ENCODE measurements around the gene ITM2A.

DNA sequence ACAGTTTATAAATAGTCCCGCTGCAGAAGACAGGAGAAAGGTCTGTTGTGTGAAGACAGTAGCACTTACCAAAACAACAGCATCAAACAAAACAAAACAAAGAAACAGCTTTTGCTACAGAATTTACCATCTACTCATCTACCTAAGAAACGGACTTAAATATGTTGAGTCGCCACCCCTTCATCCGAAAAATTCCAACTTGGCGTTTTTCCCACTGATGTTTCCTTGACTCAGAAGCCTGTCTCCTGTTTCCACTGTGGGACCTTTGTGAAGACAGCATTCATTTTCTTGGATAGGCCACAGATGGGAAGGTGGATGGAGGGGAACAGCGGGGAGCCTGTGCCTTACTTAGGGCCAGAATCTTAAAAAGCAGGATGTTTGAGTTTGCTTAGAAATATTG is 1.3 kb upstream of the ITM2A start:
- TF ChIP-seq, protein P1, sequence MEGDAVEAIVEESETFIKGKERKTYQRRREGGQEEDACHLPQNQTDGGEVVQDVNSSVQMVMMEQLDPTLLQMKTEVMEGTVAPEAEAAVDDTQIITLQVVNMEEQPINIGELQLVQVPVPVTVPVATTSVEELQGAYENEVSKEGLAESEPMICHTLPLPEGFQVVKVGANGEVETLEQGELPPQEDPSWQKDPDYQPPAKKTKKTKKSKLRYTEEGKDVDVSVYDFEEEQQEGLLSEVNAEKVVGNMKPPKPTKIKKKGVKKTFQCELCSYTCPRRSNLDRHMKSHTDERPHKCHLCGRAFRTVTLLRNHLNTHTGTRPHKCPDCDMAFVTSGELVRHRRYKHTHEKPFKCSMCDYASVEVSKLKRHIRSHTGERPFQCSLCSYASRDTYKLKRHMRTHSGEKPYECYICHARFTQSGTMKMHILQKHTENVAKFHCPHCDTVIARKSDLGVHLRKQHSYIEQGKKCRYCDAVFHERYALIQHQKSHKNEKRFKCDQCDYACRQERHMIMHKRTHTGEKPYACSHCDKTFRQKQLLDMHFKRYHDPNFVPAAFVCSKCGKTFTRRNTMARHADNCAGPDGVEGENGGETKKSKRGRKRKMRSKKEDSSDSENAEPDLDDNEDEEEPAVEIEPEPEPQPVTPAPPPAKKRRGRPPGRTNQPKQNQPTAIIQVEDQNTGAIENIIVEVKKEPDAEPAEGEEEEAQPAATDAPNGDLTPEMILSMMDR (IDR thresholded peaks at IDR 0.05): no peak
- TF ChIP-seq POLR2A (IDR thresholded peaks at IDR 0.05) (no peak), POLR2AphosphoS5 (IDR thresholded peaks at IDR 0.05) (no peak)
